Mesenchymal stem cell (in vitro differentiated cells and primary cell): ENCODE results near the gene C8A.

ENCODE experiments used
- DNase-seq: peaks from one replicate; pipeline ENCODE4 v3.0.0-alpha.2; 2013
- H2AFZ ChIP-seq: one replicate; pipeline ENCODE4 v1.6.1; 2013; ENCODE audit warnings: low read depth, mild to moderate bottlenecking, control low read depth, inconsistent platforms, low read length, moderate library complexity
- H2AK5ac ChIP-seq: 2 replicates; pipeline ENCODE4 v1.6.1; 2013; ENCODE audit warnings: low read length, moderate library complexity, mild to moderate bottlenecking, inconsistent platforms; ENCODE audit not compliant: severe bottlenecking
- H2BK120ac ChIP-seq: one replicate; pipeline ENCODE4 v1.6.1; 2013; ENCODE audit warnings: low read depth, mild to moderate bottlenecking, inconsistent platforms, low read length, moderate library complexity
- H2BK12ac ChIP-seq, 2 experiments: one replicate each; pipeline ENCODE4 v1.6.1; 2013; ENCODE audit warnings: inconsistent platforms in 2 of 2, low read length in 2 of 2, mild to moderate bottlenecking in 2 of 2, moderate library complexity in 2 of 2, control low read depth in 1 of 2
- H2BK15ac ChIP-seq: one replicate; pipeline ENCODE4 v1.6.1; 2013; ENCODE audit warnings: mild to moderate bottlenecking, low read depth, inconsistent platforms; ENCODE audit not compliant: poor library complexity, severe bottlenecking
- H2BK5ac ChIP-seq: 2 replicates; pipeline ENCODE4 v1.6.1; 2013; ENCODE audit warnings: low read depth, mild to moderate bottlenecking, low read length, control low read depth, inconsistent platforms; ENCODE audit not compliant: poor library complexity, severe bottlenecking
- H3K14ac ChIP-seq, 2 experiments: one replicate each; pipeline ENCODE4 v1.6.1; 2013; ENCODE audit warnings: inconsistent platforms in 2 of 2, low read length in 2 of 2, control low read depth in 1 of 2, mild to moderate bottlenecking in 1 of 2, moderate library complexity in 1 of 2
- H3K18ac ChIP-seq, 2 experiments: one replicate each; pipeline ENCODE4 v1.6.1; 2013; ENCODE audit warnings: inconsistent platforms in 2 of 2, low read length in 2 of 2, control low read depth in 1 of 2, low read depth in 1 of 2, mild to moderate bottlenecking in 1 of 2
- H3K23ac ChIP-seq, 2 experiments: one replicate each; pipeline ENCODE4 v1.6.1; 2013; ENCODE audit warnings: inconsistent platforms in 2 of 2, low read length in 2 of 2, mild to moderate bottlenecking in 2 of 2, moderate library complexity in 2 of 2, control low read depth in 1 of 2
- H3K27ac ChIP-seq: 2 replicates; pipeline ENCODE4 v1.5.1; 2013; ENCODE audit warnings: mild to moderate bottlenecking, moderate library complexity, low read length, control low read depth, inconsistent platforms; ENCODE audit not compliant: poor library complexity, severe bottlenecking
- H3K27me3 ChIP-seq, 2 experiments: 2 replicates each; pipeline versions ENCODE4 v1.6.1 to v1.7.0; 2013; ENCODE audit warnings: low read length in 2 of 2, mild to moderate bottlenecking in 2 of 2, moderate library complexity in 2 of 2, control low read depth in 1 of 2, inconsistent platforms in 1 of 2; ENCODE audit not compliant: control insufficient read depth in 1 of 2, insufficient read depth in 1 of 2
- H3K36me3 ChIP-seq, 2 experiments: 2 replicates each; pipeline versions ENCODE4 v1.6.1 to v1.7.0; 2013; ENCODE audit warnings: low read length in 2 of 2, control low read depth in 1 of 2, inconsistent platforms in 1 of 2, low read depth in 1 of 2, mild to moderate bottlenecking in 1 of 2; ENCODE audit not compliant: insufficient read depth in 2 of 2, control insufficient read depth in 1 of 2
- H3K4ac ChIP-seq, 2 experiments: one replicate each; pipeline ENCODE4 v1.6.1; 2013; ENCODE audit warnings: inconsistent platforms in 2 of 2, low read length in 2 of 2, mild to moderate bottlenecking in 2 of 2, moderate library complexity in 2 of 2, control low read depth in 1 of 2, low read depth in 1 of 2
- H3K4me1 ChIP-seq: 2 replicates; pipeline ENCODE4 v1.6.1; 2013; ENCODE audit warnings: low read depth, low read length, control low read depth; ENCODE audit not compliant: control insufficient read depth, insufficient read depth
- H3K4me2 ChIP-seq: 2 replicates; pipeline ENCODE4 v1.6.1; 2013; ENCODE audit warnings: low read length, mild to moderate bottlenecking, inconsistent platforms; ENCODE audit not compliant: poor library complexity, severe bottlenecking
- H3K4me3 ChIP-seq, 2 experiments: 2 replicates each; pipeline versions ENCODE4 v1.5.1 to v1.7.0; 2013; ENCODE audit warnings: low read length in 2 of 2, mild to moderate bottlenecking in 2 of 2, control low read depth in 1 of 2, low read depth in 1 of 2; ENCODE audit not compliant: insufficient read depth in 1 of 2
- H3K79me1 ChIP-seq: replicated peaks from 2 replicates; pipeline ENCODE4 v1.6.1; 2013; ENCODE audit warnings: mild to moderate bottlenecking, control low read depth, low read length, inconsistent platforms; ENCODE audit not compliant: poor library complexity, severe bottlenecking
- H3K9ac ChIP-seq: 2 replicates; pipeline ENCODE4 v1.7.0; 2013; ENCODE audit warnings: mild to moderate bottlenecking, low read length, moderate library complexity
- H3K9me3 ChIP-seq: 2 replicates; pipeline ENCODE4 v1.7.0; 2013; ENCODE audit warnings: mild to moderate bottlenecking, low read length; ENCODE audit not compliant: control insufficient read depth
- H4K8ac ChIP-seq: one replicate; pipeline ENCODE4 v1.6.1; 2013; ENCODE audit warnings: inconsistent platforms, mild to moderate bottlenecking, low read length, moderate library complexity
- H4K91ac ChIP-seq: one replicate; pipeline ENCODE4 v1.6.1; 2013; ENCODE audit warnings: mild to moderate bottlenecking, low read length, inconsistent platforms
- WGBS: methylation state at CpG from one replicate; pipeline ENCODE4 v1.1.7; 2013; ENCODE audit warnings: mixed read lengths; 5-methylcytosine and 5-hydroxymethylcytosine counted together

C8A gene

GRCh38 chr1:56850922-56851321 lies 3.7 kb upstream of the C8A start:
- no peak overlapping the region for H4K91ac ChIP-seq
- no peak for DNase-seq
- no peaks in the 10 kb centered on the region for H3K4me1 ChIP-seq
- H3K9ac ChIP-seq = no peak overlapping the region
- H2BK120ac ChIP-seq = no peak overlapping the region
- H3K9me3 ChIP-seq = no peaks in the 10 kb centered on the region
- 81% methylated on average over 5 of the region's 5 CpGs for WGBS
- no peak overlapping the region for H2AFZ ChIP-seq
- H3K4ac ChIP-seq = no peak overlapping the region
- H3K14ac ChIP-seq = no peak overlapping the region
- H3K27me3 ChIP-seq = no peaks in the 10 kb centered on the region
- H3K36me3 ChIP-seq = no peaks in the 10 kb centered on the region
- H3K27ac ChIP-seq = no peak overlapping the region
- H2AK5ac ChIP-seq = no peak overlapping the region
- H3K4me3 ChIP-seq = no peak overlapping the region
- H3K23ac ChIP-seq = no peak overlapping the region
- no peak overlapping the region for H2BK15ac ChIP-seq
- no peak overlapping the region for H3K18ac ChIP-seq
- H2BK12ac ChIP-seq = no peak overlapping the region
- H3K4me2 ChIP-seq = no peak overlapping the region
- no peak overlapping the region for H4K8ac ChIP-seq
- H3K79me1 ChIP-seq = no peaks in the 10 kb centered on the region
- no peak overlapping the region for H2BK5ac ChIP-seq

GRCh38 chr1:56852476-56852875 lies 2.1 kb upstream of the C8A start:
- WGBS = 42% methylated on average over 1 of the region's 1 CpG
- no peak overlapping the region for H4K91ac ChIP-seq
- H2AFZ ChIP-seq = no peak overlapping the region
- no peak overlapping the region for H2AK5ac ChIP-seq
- no peak overlapping the region for H3K9ac ChIP-seq
- no peaks in the 10 kb centered on the region for H3K27me3 ChIP-seq
- no peak overlapping the region for H2BK120ac ChIP-seq
- no peak overlapping the region for H4K8ac ChIP-seq
- no peak overlapping the region for H3K4me2 ChIP-seq
- no peak overlapping the region for H2BK12ac ChIP-seq
- no peaks in the 10 kb centered on the region for H3K4me1 ChIP-seq
- no peak overlapping the region for H3K4ac ChIP-seq
- H2BK15ac ChIP-seq = no peak overlapping the region
- no peaks in the 10 kb centered on the region for H3K9me3 ChIP-seq
- no peak for DNase-seq
- H3K79me1 ChIP-seq = no peaks in the 10 kb centered on the region
- H3K36me3 ChIP-seq = no peaks in the 10 kb centered on the region
- no peak overlapping the region for H3K27ac ChIP-seq
- no peak overlapping the region for H3K23ac ChIP-seq
- no peak overlapping the region for H3K4me3 ChIP-seq
- no peak overlapping the region for H3K14ac ChIP-seq
- no peak overlapping the region for H2BK5ac ChIP-seq
- no peak overlapping the region for H3K18ac ChIP-seq

GRCh38 chr1:56855190-56855589 lies 593 bp downstream of the C8A start:
- WGBS = no CpG with 5 or more reads among the region's 1 CpG
- Histone ChIP-seq H3K4me2 (no peak overlapping the region), H4K8ac (no peak overlapping the region)

GRCh38 chr1:56856186-56856585 lies 1.6 kb downstream of the C8A start:
- H3K14ac ChIP-seq = no peak overlapping the region
- H4K8ac ChIP-seq = no peak overlapping the region
- no peak overlapping the region for H2BK5ac ChIP-seq
- no peak overlapping the region for H2BK15ac ChIP-seq
- H3K23ac ChIP-seq = no peak overlapping the region
- H4K91ac ChIP-seq = no peak overlapping the region
- no peaks in the 10 kb centered on the region for H3K36me3 ChIP-seq
- no peak overlapping the region for H3K4me2 ChIP-seq
- H2BK120ac ChIP-seq = no peak overlapping the region
- no peaks in the 10 kb centered on the region for H3K27me3 ChIP-seq
- H3K9me3 ChIP-seq = no peaks in the 10 kb centered on the region
- no peak overlapping the region for H3K18ac ChIP-seq
- H3K4ac ChIP-seq = no peak overlapping the region
- H3K27ac ChIP-seq = no peak overlapping the region
- no peak overlapping the region for H3K4me3 ChIP-seq
- no peak overlapping the region for H2AK5ac ChIP-seq
- no peak for DNase-seq
- no peaks in the 10 kb centered on the region for H3K79me1 ChIP-seq
- H3K9ac ChIP-seq = no peak overlapping the region
- H2BK12ac ChIP-seq = no peak overlapping the region
- no peak overlapping the region for H2AFZ ChIP-seq
- H3K4me1 ChIP-seq = no peaks in the 10 kb centered on the region

More at GRCh38 chr1:56855190-56855589, 593 bp downstream of the C8A start:
- no peak overlapping the region for H3K4me3 ChIP-seq
- no peaks in the 10 kb centered on the region for H3K27me3 ChIP-seq
- no peak overlapping the region for H2BK5ac ChIP-seq
- no peak overlapping the region for H2BK12ac ChIP-seq
- no peak overlapping the region for H3K14ac ChIP-seq
- H3K9ac ChIP-seq = no peak overlapping the region
- no peak overlapping the region for H2BK15ac ChIP-seq
- H3K36me3 ChIP-seq = no peaks in the 10 kb centered on the region
- H3K23ac ChIP-seq = no peak overlapping the region
- no peaks in the 10 kb centered on the region for H3K4me1 ChIP-seq
- H2AK5ac ChIP-seq = no peak overlapping the region
- no peak overlapping the region for H2AFZ ChIP-seq
- no peaks in the 10 kb centered on the region for H3K79me1 ChIP-seq
- no peak overlapping the region for H3K18ac ChIP-seq
- H3K27ac ChIP-seq = no peak overlapping the region
- H3K4ac ChIP-seq = no peak overlapping the region
- H2BK120ac ChIP-seq = no peak overlapping the region
- H4K91ac ChIP-seq = no peak overlapping the region
- H3K9me3 ChIP-seq = no peaks in the 10 kb centered on the region
- DNase-seq = no peak
